GM06990 (cell line): ENCODE measurements around the gene USP31.

Experiments used
- DNase-seq: peaks from one replicate; pipeline ENCODE4 v3.0.0-alpha.2; 2011; ENCODE audit not compliant: insufficient read length; ENCODE audit errors: extremely low read depth
- H3K27me3 ChIP-seq: replicated peaks from 2 replicates; pipeline ENCODE4 v1.6.0; 2011; ENCODE audit warnings: low read length; ENCODE audit not compliant: control insufficient read depth, insufficient read depth
- H3K36me3 ChIP-seq: 2 replicates; pipeline ENCODE4 v1.5.1; 2011; ENCODE audit warnings: low read length; ENCODE audit not compliant: control insufficient read depth, insufficient read depth
- H3K4me3 ChIP-seq: replicated peaks from 2 replicates; pipeline ENCODE4 v1.5.1; 2011; ENCODE audit warnings: low read depth, mild to moderate bottlenecking, control low read depth, low read length
- TF ChIP-seq, protein P1 (sequence below): IDR thresholded peaks from 2 replicates; pipeline ENCODE4 v1.5.1; 2011; ENCODE audit warnings: low read length, control low read depth, mild to moderate bottlenecking, inconsistent platforms; ENCODE audit not compliant: insufficient read depth, poor library complexity, severe bottlenecking

USP31 gene

DNA sequence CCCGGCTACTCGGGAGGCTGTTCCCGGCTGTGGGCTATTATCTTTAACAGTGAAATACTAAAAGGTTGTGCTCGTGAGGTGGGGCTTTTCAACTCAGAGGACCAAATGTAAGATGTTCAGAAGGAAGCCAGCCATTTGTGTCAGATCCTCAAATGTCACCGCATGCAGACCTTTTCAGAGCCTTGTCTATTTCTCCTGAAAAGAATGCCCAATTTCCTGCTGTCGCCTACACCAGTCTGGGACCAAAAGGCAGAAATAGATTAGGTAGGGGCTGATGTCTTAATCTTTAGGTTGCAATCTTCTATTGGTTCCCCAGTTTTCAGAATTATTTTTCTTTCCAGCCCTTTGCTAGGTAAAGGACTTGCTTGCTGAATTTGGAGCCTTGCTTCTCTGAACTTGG lies 8.9 kb upstream of the USP31 start:
- Histone ChIP-seq H3K36me3 (no peaks in the 10 kb centered on the region), H3K4me3 (no peak overlapping the region), H3K27me3 (no peaks in the 10 kb centered on the region)
- DNase-seq: no peak
- TF ChIP-seq, protein P1, sequence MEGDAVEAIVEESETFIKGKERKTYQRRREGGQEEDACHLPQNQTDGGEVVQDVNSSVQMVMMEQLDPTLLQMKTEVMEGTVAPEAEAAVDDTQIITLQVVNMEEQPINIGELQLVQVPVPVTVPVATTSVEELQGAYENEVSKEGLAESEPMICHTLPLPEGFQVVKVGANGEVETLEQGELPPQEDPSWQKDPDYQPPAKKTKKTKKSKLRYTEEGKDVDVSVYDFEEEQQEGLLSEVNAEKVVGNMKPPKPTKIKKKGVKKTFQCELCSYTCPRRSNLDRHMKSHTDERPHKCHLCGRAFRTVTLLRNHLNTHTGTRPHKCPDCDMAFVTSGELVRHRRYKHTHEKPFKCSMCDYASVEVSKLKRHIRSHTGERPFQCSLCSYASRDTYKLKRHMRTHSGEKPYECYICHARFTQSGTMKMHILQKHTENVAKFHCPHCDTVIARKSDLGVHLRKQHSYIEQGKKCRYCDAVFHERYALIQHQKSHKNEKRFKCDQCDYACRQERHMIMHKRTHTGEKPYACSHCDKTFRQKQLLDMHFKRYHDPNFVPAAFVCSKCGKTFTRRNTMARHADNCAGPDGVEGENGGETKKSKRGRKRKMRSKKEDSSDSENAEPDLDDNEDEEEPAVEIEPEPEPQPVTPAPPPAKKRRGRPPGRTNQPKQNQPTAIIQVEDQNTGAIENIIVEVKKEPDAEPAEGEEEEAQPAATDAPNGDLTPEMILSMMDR: no peak

DNA sequence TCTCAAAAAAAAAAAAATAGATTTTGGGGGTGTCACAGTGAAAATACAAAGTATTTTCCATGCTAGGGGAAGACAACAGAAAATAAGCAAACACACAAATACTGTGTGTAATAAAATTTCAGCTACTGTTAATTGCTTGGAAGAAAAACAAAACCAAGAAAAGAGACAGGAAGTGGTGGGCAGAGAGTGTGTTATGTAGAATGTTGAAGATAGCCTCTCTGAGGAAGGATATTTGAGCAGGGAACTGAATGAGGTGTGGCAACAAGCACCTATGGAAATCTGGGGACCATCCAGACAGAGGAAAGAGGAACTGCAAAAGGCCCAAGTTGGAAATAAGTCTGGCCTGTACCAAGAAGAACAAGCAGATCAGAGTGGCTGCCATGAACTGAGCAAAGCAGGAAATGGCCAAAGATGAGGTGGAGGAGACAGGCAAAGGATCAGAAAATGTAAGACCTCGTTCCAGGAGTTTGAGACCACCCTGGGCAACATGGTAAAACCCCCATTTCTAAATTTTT lies 7.8 kb upstream of the USP31 start:
- no peaks in the 10 kb centered on the region for H3K27me3 ChIP-seq
- DNase-seq: no peak
- TF ChIP-seq, protein P1: no peak
- no peaks in the 10 kb centered on the region for H3K36me3 ChIP-seq
- H3K4me3 ChIP-seq: no peak overlapping the region

DNA sequence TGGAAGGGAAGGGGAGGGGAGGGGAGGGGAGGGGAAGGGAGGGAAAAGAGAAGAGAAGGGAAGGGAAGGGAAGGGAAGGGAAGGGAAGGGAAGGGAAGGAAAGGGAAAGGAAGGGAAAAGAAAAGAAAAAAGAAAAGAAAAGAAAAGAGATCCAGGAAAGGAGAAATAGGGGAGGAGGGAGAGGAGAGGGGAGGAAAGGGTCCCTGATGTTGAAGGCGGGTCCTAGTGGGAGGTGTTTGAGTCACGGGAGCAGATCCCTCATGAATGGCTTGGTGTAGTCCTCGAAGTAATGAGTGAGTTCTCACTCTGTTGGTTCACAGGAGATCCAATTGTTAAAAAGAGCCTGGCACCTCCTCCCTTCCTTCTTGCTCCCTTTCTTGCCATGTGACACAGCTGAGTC lies 6.9 kb upstream of the USP31 start:
- no peaks in the 10 kb centered on the region for H3K27me3 ChIP-seq
- DNase-seq: no peak
- H3K36me3 ChIP-seq: no peaks in the 10 kb centered on the region
- H3K4me3 ChIP-seq: no peak overlapping the region
- TF ChIP-seq, protein P1: no peak

DNA sequence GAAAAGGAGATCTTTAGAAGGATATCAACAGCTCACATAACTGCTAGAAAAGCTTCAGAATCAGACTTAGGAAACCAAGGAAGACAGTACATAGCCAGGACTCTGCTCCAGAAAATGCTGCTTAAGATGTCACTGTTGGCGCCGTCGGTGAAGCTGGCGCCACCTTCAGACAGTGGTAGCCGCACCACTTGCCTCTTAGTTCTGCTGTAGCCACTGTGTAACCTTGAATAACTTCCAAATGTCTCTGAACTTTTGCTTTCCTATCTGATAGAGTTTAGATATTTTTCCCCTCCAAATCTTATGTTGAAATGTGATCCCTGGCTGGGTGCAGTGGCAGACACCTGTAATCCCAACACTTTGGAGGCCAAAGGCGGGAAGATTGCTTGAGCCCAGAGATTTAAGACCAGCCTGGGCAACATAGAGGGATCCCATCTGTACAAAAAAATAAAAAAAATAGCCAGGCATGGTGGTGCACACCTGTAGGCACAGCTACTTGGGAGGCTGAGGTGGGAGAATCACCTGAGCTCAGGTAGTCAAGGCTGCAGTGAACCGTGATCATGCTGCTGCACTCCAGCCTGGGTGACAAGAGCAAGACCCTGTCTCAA lies 6.3 kb upstream of the USP31 start:
- TF ChIP-seq, protein P1: peak; percentile 64
- Histone ChIP-seq H3K4me3 (no peak overlapping the region), H3K36me3 (no peaks in the 10 kb centered on the region), H3K27me3 (no peaks in the 10 kb centered on the region)
- no peak for DNase-seq

DNA sequence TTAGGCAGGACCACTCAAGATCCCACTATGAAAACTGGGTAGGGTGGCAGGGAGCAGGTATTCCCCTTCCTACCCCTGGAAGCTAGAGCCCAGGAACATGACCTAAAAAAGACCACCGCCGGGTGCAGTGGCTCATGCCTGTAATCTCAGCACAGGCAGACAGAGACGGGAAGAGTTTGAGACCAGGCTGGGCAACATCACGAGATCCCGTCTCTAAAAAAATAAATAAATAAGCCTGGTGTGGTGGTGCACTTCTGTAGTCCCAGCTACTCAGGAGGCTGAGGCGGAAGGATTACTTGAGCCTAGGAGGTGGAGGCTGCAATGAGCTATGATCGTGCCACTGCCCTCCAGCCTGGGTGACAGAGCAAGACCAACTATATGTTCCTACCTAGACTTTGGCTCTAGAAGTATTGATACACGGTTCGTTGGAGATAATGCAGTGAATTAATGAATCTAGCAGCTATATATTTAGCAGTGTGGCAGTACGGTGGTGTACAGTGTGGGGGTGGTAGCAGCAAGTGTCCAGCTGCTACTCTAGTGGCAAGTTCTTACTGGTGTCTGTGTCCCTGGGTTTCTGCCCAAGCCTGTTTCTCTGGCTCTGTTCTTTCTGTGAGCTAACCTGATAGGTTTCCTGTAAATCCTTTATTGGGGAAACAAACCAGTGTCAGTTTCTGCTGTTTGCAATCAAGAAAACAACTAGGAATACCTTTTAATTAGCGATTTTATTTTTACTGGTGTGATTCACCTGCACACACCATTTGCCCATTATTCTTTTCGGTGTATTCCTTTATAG lies 3.3 kb upstream of the USP31 start:
- TF ChIP-seq, protein P1: no peak
- DNase-seq: no peak
- Histone ChIP-seq H3K4me3 (no peak overlapping the region), H3K36me3 (no peaks in the 10 kb centered on the region), H3K27me3 (no peaks in the 10 kb centered on the region)
